H1 (cell line): ENCODE measurements around the gene RAB6D. TPM values are rescaled to one million over a fixed set of nuclear protein-coding genes. Genes with fewer than 3 reads are reported as not detected.
A peak's percentile ranks its signal among the peaks of the same experiment; 100 is the strongest.
"Not testable (repeated sequence)": the region's sequence is repeated elsewhere in the genome, so short reads cannot be mapped to it uniquely, and the experiment has no call there.

Source experiments
- CTCF ChIA-PET: fragments of 300-600 bp; sonication (Branson Sonifier 250); formaldehyde crosslinking; loops from one replicate; lab custom pipeline; 2021; ENCODE audit not compliant: partially characterized antibody; lab: Charles Lee
- POLR2A ChIA-PET: fragments of 300-600 bp; sonication (Branson Sonifier 250); formaldehyde crosslinking; loops from one replicate; lab custom pipeline; 2021; ENCODE audit warnings: inconsistent platforms; ENCODE audit not compliant: partially characterized antibody; lab: Charles Lee
- DNase-seq, 2 experiments: peaks; one replicate each; pipeline versions ENCODE4 v3.0.0 to v3.0.0-alpha.2; 2010 to 2022; ENCODE audit warnings: low spot score in 2 of 2, low read depth in 1 of 2, mixed read lengths in 1 of 2
- FAIRE-seq: peaks from 2 replicates; lab custom pipeline; 2011; peaks lifted over from hg19 to GRCh38; lab: Jason Lieb, UNC
- H2AFZ ChIP-seq: 2 replicates; pipeline ENCODE4 v1.8.1; 2012; ENCODE audit warnings: low read length, inconsistent platforms
- H2AK5ac ChIP-seq: 2 replicates; pipeline ENCODE4 v1.6.1; 2013; ENCODE audit warnings: low read depth, low read length
- H2BK120ac ChIP-seq: replicated peaks from 2 replicates; pipeline ENCODE3; 2013; ENCODE audit warnings: low read depth, low read length, inconsistent platforms
- H2BK12ac ChIP-seq: 2 replicates; pipeline ENCODE4 v1.6.1; 2013; ENCODE audit warnings: low read depth, low read length
- H2BK15ac ChIP-seq: 2 replicates; pipeline ENCODE4 v1.6.1; 2013; ENCODE audit warnings: low read length
- H2BK20ac ChIP-seq: 2 replicates; pipeline ENCODE4 v1.6.1; 2013; ENCODE audit warnings: low read length
- H2BK5ac ChIP-seq: 2 replicates; pipeline ENCODE4 v1.6.1; 2013; ENCODE audit warnings: low read depth, low read length
- H3K14ac ChIP-seq: 2 replicates; pipeline ENCODE4 v1.6.1; 2013; ENCODE audit warnings: inconsistent platforms; ENCODE audit not compliant: insufficient read length
- H3K18ac ChIP-seq: 2 replicates; pipeline ENCODE4 v1.6.1; 2013; ENCODE audit warnings: low read length; ENCODE audit errors: extremely low read depth
- H3K23ac ChIP-seq: 2 replicates; pipeline ENCODE4 v1.6.1; 2013; ENCODE audit warnings: inconsistent platforms; ENCODE audit not compliant: insufficient read length
- H3K23me2 ChIP-seq: 2 replicates; pipeline ENCODE4 v1.6.1; 2013; ENCODE audit warnings: low read depth, low read length
- H3K27ac ChIP-seq: 2 replicates; pipeline ENCODE4 v1.6.1; 2011; ENCODE audit warnings: low read depth, low read length, inconsistent platforms
- H3K27me3 ChIP-seq, 4 experiments: replicated peaks in 1 of 4; 1 replicate in 1 of 4; 2 replicates in 3 of 4; pipeline versions ENCODE4 v1.6.1 to v1.8.1; 2011 to 2013; ENCODE audit warnings: low read length in 3 of 4, mild to moderate bottlenecking in 3 of 4, inconsistent platforms in 2 of 4, mixed read lengths in 2 of 4, moderate library complexity in 1 of 4; ENCODE audit not compliant: control insufficient read depth in 3 of 4, insufficient read depth in 3 of 4; ENCODE audit errors: extremely low read depth in 1 of 4
- H3K36me3 ChIP-seq, 4 experiments: 2 replicates each; pipeline versions ENCODE4 v1.6.1 to v1.8.1; 2011 to 2013; ENCODE audit warnings: mild to moderate bottlenecking in 4 of 4, low read length in 3 of 4, moderate library complexity in 2 of 4, control low read depth in 1 of 4, inconsistent platforms in 1 of 4; ENCODE audit not compliant: insufficient read depth in 4 of 4, control insufficient read depth in 2 of 4
- H3K4ac ChIP-seq: replicated peaks from 2 replicates; pipeline ENCODE3; 2013; ENCODE audit warnings: low read length, low read depth, mixed read lengths, inconsistent platforms; ENCODE audit not compliant: insufficient read length
- H3K4me1 ChIP-seq, 4 experiments: replicated peaks in 1 of 4; 1 replicate in 1 of 4; 2 replicates in 3 of 4; pipeline versions ENCODE4 v1.6.1 to v1.8.1; 2011 to 2013; ENCODE audit warnings: low read length in 3 of 4, inconsistent platforms in 2 of 4, mixed read lengths in 1 of 4; ENCODE audit not compliant: insufficient read depth in 4 of 4, control insufficient read depth in 3 of 4
- H3K4me2 ChIP-seq, 2 experiments: 2 replicates each; pipeline versions ENCODE4 v1.6.1 to v1.8.1; 2011 to 2013; ENCODE audit warnings: low read depth in 2 of 2, low read length in 2 of 2, control low read depth in 1 of 2, inconsistent platforms in 1 of 2, mild to moderate bottlenecking in 1 of 2; ENCODE audit not compliant: insufficient read depth in 1 of 2
- H3K4me3 ChIP-seq, 4 experiments: fragments of 200-600, 300-600 bp in 1 of 4; sonication (generic), shearing (Covaris generic), sonication (Bioruptor Twin) in 1 of 4; 2 replicates each; pipeline versions ENCODE4 v1.5.1 to v1.8.1; 2011 to 2016; ENCODE audit warnings: low read length in 4 of 4, low read depth in 3 of 4, control low read depth in 2 of 4, inconsistent platforms in 2 of 4, mild to moderate bottlenecking in 2 of 4, mixed read lengths in 1 of 4, moderate library complexity in 1 of 4; ENCODE audit not compliant: insufficient read depth in 2 of 4; ENCODE audit errors: extremely low read depth in 1 of 4
- H3K56ac ChIP-seq: replicated peaks from 2 replicates; pipeline ENCODE3; 2013; ENCODE audit warnings: low read depth, mild to moderate bottlenecking, mixed read lengths, low read length, inconsistent platforms; ENCODE audit not compliant: insufficient read length
- H3K79me1 ChIP-seq: 2 replicates; pipeline ENCODE4 v1.6.1; 2013; ENCODE audit warnings: low read depth, low read length, control low read depth
- H3K79me2 ChIP-seq, 2 experiments: 2 replicates each; pipeline versions ENCODE4 v1.6.1 to v1.8.1; 2012 to 2013; ENCODE audit warnings: low read length in 2 of 2, mild to moderate bottlenecking in 2 of 2, inconsistent platforms in 1 of 2; ENCODE audit not compliant: insufficient read depth in 2 of 2, control insufficient read depth in 1 of 2
- H3K9ac ChIP-seq, 4 experiments: replicated peaks in 1 of 4; 1 replicate in 1 of 4; 2 replicates in 3 of 4; pipeline versions ENCODE4 v1.6.1 to v1.8.1; 2011 to 2013; ENCODE audit warnings: low read depth in 3 of 4, low read length in 3 of 4, control low read depth in 2 of 4, mild to moderate bottlenecking in 2 of 4, moderate library complexity in 2 of 4, inconsistent platforms in 1 of 4; ENCODE audit errors: extremely low read depth in 1 of 4
- H3K9me3 ChIP-seq, 2 experiments: 2 replicates each; pipeline versions ENCODE4 v1.6.1 to v1.8.1; 2012 to 2013; ENCODE audit warnings: mild to moderate bottlenecking in 2 of 2, moderate library complexity in 2 of 2, control low read depth in 1 of 2, inconsistent platforms in 1 of 2, low read depth in 1 of 2, low read length in 1 of 2, mixed read lengths in 1 of 2; ENCODE audit not compliant: insufficient read depth in 2 of 2
- H4K20me1 ChIP-seq, 2 experiments: replicated peaks in 1 of 2; 2 replicates each; pipeline versions ENCODE3 to v1.8.1; 2011 to 2013; ENCODE audit warnings: inconsistent platforms in 2 of 2, low read length in 2 of 2, mild to moderate bottlenecking in 1 of 2; ENCODE audit not compliant: insufficient read depth in 2 of 2, control insufficient read depth in 1 of 2
- H4K5ac ChIP-seq: 2 replicates; pipeline ENCODE4 v1.6.1; 2013; ENCODE audit warnings: low read length, low read depth, mixed read lengths, inconsistent platforms; ENCODE audit not compliant: insufficient read length
- H4K8ac ChIP-seq: 2 replicates; pipeline ENCODE4 v1.8.0; 2013; ENCODE audit warnings: mild to moderate bottlenecking, moderate library complexity, low read length, inconsistent platforms; ENCODE audit not compliant: insufficient read depth; ENCODE audit errors: extremely low read depth
- H4K91ac ChIP-seq: replicated peaks from 2 replicates; pipeline ENCODE3; 2013; ENCODE audit warnings: low read length, mixed read lengths, inconsistent platforms; ENCODE audit not compliant: insufficient read length
- BACH1 ChIP-seq: IDR thresholded peaks from 2 replicates; pipeline ENCODE4 v1.6.1; 2012; ENCODE audit warnings: low read length, improper control_type of control experiment
- KDM5A ChIP-seq: fragments of 200-600 bp; IDR thresholded peaks from 2 replicates; pipeline ENCODE4 v1.7.1; 2012; ENCODE audit warnings: mild to moderate bottlenecking, low read length, inconsistent platforms, mixed read lengths
- MAFK ChIP-seq: IDR thresholded peaks from 2 replicates; pipeline ENCODE4 v1.6.1; 2012; ENCODE audit warnings: low read depth, mild to moderate bottlenecking, improper control_type of control experiment, low read length
- SRF ChIP-seq: IDR thresholded peaks from 2 replicates; pipeline ENCODE4 v1.6.1; 2011; ENCODE audit warnings: mild to moderate bottlenecking, low read depth, low read length, moderate library complexity
- WGBS, 2 experiments: shearing (Covaris generic) in 1 of 2; methylation state at CpG; one replicate each; pipeline versions ENCODE4 v1.1.6 to v1.1.7; 2013 to 2015; ENCODE audit warnings: low lambda C conversion rate in 2 of 2, mixed read lengths in 2 of 2, inconsistent platforms in 1 of 2, low coverage in 1 of 2, missing lambda C conversion rate in 1 of 2; ENCODE audit not compliant: insufficient replicate concordance in 2 of 2, insufficient coverage in 1 of 2, insufficient read length in 1 of 2; ENCODE audit errors: extremely low coverage in 1 of 2, missing lambda C conversion rate in 1 of 2; 5-methylcytosine and 5-hydroxymethylcytosine counted together
- polyA plus RNA-seq, 7 experiments: library from polyadenylated mRNA; depleted of rRNA in 3 of 7; stranded (reverse) in 5 of 7; unstranded in 2 of 7; fragments of >200 nt in 5 of 7; fragments of 200-250 nt in 2 of 7; gene quantifications; 1 replicate in 5 of 7; 2 replicates in 1 of 7; 4 replicates in 1 of 7; pipeline versions ENCODE4 v1.2.1 to v1.2.3, GENCODE V29; 2011 to 2013; ENCODE audit warnings: missing spikeins in 2 of 7, mixed read lengths in 2 of 7
- total RNA-seq: library from RNA; stranded (reverse); fragmentation: NEBNext Ultra II Directional; extraction: Animal tissue kit (Norgen Biotek cat#: 25700); gene quantifications from 2 replicates; pipeline ENCODE4 v1.2.1, GENCODE V29; 2021

Gene RAB6D
- total and polyA plus RNA-seq, 2 of the 8 experiments (the other 6 are each of a cell fraction or from before 2014, with no cell fraction given): 0.05 to 0.22 TPM

- WGBS, 2 experiments: 89% methylated on average over 4 of the region's 4 CpGs; no CpG with 5 or more reads in 1 of the 2 experiments
Observed at GRCh38 chr2:131400849-131401248, 36.9 kb upstream of the RAB6D start.

GRCh38 chr2:131400441-131400840, 36.5 kb upstream of the RAB6D start:
- FAIRE-seq, POLR2A ChIA-PET, H3K9me3 ChIP-seq, H3K36me3 ChIP-seq, H3K4me2 ChIP-seq, H4K8ac ChIP-seq, H3K79me1 ChIP-seq, H4K5ac ChIP-seq, H2BK12ac ChIP-seq, H3K27me3 ChIP-seq, H2BK120ac ChIP-seq, H4K20me1 ChIP-seq, H3K23me2 ChIP-seq, H3K18ac ChIP-seq, H2BK5ac ChIP-seq, H3K4me1 ChIP-seq, H3K79me2 ChIP-seq, H3K4me3 ChIP-seq, H3K56ac ChIP-seq, H3K27ac ChIP-seq, H2BK15ac ChIP-seq, H3K14ac ChIP-seq, H2AK5ac ChIP-seq, H3K9ac ChIP-seq, H3K4ac ChIP-seq, H4K91ac ChIP-seq, H2BK20ac ChIP-seq, DNase-seq, H3K23ac ChIP-seq, H2AFZ ChIP-seq: not testable (repeated sequence)
- 86% methylated on average over 4 of the region's 4 CpGs; no CpG with 5 or more reads in 1 of the 2 experiments for WGBS, 2 experiments
- CTCF ChIA-PET: interaction anchor here (1.4 kb wide), 1 partner anchor 12 kb away, joined by 6 read pairs; no protein-coding TSS in a partner anchor

More at GRCh38 chr2:131400849-131401248, 36.9 kb upstream of the RAB6D start:
- TF ChIP-seq KDM5A (no peak), MAFK (no peak), BACH1 (no peak), SRF (no peak)
- Histone ChIP-seq H2BK5ac (no peak overlapping the region), H3K4ac (no peak overlapping the region), H4K5ac (no peak overlapping the region), H3K4me1 (peaks cover 0 to 2% (median 0%) of the 10 kb centered on the region in 4 experiments; a peak in 1 of 7 replicates), H3K56ac (no peak overlapping the region), H3K36me3 (no peaks in the 10 kb centered on the region), H3K4me3 (no peak overlapping the region), H3K4me2 (no peak overlapping the region), H4K91ac (no peak overlapping the region), H2BK120ac (no peak overlapping the region), H3K79me1 (no peaks in the 10 kb centered on the region), H3K9ac (no peak overlapping the region), H3K23ac (no peak overlapping the region), H2BK12ac (no peak overlapping the region), H2BK15ac (no peak overlapping the region), H3K79me2 (no peaks in the 10 kb centered on the region), H3K27me3 (no peaks in the 10 kb centered on the region), H4K8ac (no peak overlapping the region), H2BK20ac (no peak overlapping the region), H2AK5ac (no peak overlapping the region), H3K27ac (no peak overlapping the region), H2AFZ (0 out of 2 replicates have a peak overlapping the region, but pooled peaks have one; percentile 32), H4K20me1 (no peaks in the 10 kb centered on the region), H3K14ac (no peak overlapping the region), H3K23me2 (no peaks in the 10 kb centered on the region), H3K9me3 (no peaks in the 10 kb centered on the region), H3K18ac (no peak overlapping the region)
- CTCF ChIA-PET: no interaction called here
- POLR2A ChIA-PET: no interaction called here
- FAIRE-seq (no peak), DNase-seq (no peak)
